ENCODE data around the gene CD163. TPM values are rescaled to one million over a fixed set of nuclear protein-coding genes. Genes with fewer than 3 reads are reported as not detected.

The CD163 gene
- total RNA-seq, 1 experiment from 2014 or later, result not detected

DNA sequence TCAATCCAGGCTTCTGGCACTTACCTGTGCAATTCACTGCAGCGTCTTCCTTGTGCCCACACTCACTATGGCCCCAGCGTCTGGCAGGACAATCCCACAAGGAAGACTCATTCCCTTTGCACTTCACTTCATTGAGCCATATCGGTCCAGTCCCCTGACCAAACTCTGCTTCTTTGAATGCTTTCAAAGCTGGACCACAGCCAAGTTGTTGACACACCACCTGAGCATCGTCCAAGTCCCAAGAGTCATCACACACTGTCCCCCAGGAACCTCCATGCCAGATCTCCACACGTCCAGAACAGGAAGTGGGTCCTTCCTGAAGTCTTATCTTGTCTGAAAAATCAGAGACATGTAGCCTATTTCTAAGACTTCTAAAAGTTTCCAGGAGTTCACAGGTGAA is 20.2 kb downstream of the CD163 start:
- no peak for DNase-seq
- Histone ChIP-seq H4K20me1 (ENCODE audit: insufficient read depth) (no peaks in the 10 kb centered on the region), H2AFZ (no peak overlapping the region), H3K9me3 (ENCODE audit: insufficient read depth, low read depth) (no peaks in the 10 kb centered on the region), H3K27ac (no peak overlapping the region), H3K79me2 (ENCODE audit: low read depth) (no peaks in the 10 kb centered on the region), H3K4me3 (no peak overlapping the region), H3F3A (ENCODE audit: insufficient read depth, low read depth) (no peaks in the 10 kb centered on the region), H3K4me1 (replicated peaks; ENCODE audit: insufficient read depth) (no peaks in the 10 kb centered on the region), H3K36me3 (ENCODE audit: low read depth) (no peaks in the 10 kb centered on the region), H3K27me3 (ENCODE audit: insufficient read depth, low read depth) (no peaks in the 10 kb centered on the region), H3K4me2 (no peak overlapping the region), H3K9me2 (ENCODE audit: insufficient read depth) (no peaks in the 10 kb centered on the region)
- TF ChIP-seq, protein P1, sequence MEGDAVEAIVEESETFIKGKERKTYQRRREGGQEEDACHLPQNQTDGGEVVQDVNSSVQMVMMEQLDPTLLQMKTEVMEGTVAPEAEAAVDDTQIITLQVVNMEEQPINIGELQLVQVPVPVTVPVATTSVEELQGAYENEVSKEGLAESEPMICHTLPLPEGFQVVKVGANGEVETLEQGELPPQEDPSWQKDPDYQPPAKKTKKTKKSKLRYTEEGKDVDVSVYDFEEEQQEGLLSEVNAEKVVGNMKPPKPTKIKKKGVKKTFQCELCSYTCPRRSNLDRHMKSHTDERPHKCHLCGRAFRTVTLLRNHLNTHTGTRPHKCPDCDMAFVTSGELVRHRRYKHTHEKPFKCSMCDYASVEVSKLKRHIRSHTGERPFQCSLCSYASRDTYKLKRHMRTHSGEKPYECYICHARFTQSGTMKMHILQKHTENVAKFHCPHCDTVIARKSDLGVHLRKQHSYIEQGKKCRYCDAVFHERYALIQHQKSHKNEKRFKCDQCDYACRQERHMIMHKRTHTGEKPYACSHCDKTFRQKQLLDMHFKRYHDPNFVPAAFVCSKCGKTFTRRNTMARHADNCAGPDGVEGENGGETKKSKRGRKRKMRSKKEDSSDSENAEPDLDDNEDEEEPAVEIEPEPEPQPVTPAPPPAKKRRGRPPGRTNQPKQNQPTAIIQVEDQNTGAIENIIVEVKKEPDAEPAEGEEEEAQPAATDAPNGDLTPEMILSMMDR (conservative IDR thresholded peaks at IDR 0.05), result no peak
- TF ChIP-seq EZH2 (IDR thresholded peaks at IDR 0.05; ENCODE audit: low read depth), result no peak
- intact Hi-C loops (cut with micrococcal nuclease; ENCODE audit: unreplicated experiment), result no loop called here
- CTCF ChIA-PET, result no interaction called here
- POLR2A ChIA-PET (ENCODE audit: unreplicated experiment), result no interaction called here
- no TSS peak for BruUV-seq (replicated peaks)

DNA sequence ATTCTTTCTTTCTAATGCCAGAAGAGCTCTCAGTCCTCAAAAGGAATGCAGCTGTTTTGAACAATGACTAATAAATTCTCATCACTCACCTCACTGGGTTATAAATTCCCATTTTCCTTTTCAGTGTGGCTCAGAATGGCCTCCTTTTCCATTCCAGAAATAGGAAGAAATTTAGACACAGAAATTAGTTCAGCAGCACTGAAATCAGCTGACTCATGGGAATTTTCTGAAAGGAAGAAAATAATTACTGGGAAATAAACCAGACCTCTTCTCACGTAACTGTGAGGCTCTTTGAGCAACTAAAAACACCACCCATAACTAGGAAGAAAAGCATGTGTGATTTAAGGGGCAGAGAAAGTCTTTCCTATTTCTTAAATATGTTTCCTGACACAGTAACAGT is 23.8 kb downstream of the CD163 start:
- Histone ChIP-seq H3K4me1 (replicated peaks; ENCODE audit: insufficient read depth) (no peaks in the 10 kb centered on the region), H3K4me2 (no peak overlapping the region), H3K9me2 (ENCODE audit: insufficient read depth) (no peaks in the 10 kb centered on the region), H3K36me3 (ENCODE audit: low read depth) (no peaks in the 10 kb centered on the region), H3K27me3 (ENCODE audit: insufficient read depth, low read depth) (no peaks in the 10 kb centered on the region), H2AFZ (no peak overlapping the region), H3F3A (ENCODE audit: insufficient read depth, low read depth) (no peaks in the 10 kb centered on the region), H4K20me1 (ENCODE audit: insufficient read depth) (no peaks in the 10 kb centered on the region), H3K4me3 (no peak overlapping the region), H3K79me2 (ENCODE audit: low read depth) (no peaks in the 10 kb centered on the region), H3K27ac (no peak overlapping the region), H3K9me3 (ENCODE audit: insufficient read depth, low read depth) (no peaks in the 10 kb centered on the region)
- TF ChIP-seq EZH2 (IDR thresholded peaks at IDR 0.05; ENCODE audit: low read depth), result no peak
- BruUV-seq (replicated peaks), result no TSS peak
- intact Hi-C loops (cut with micrococcal nuclease; ENCODE audit: unreplicated experiment), result no loop called here
- ChIA-PET POLR2A (ENCODE audit: unreplicated experiment) (interaction anchor here (0.7 kb wide), 1 partner anchor 93 kb away, joined by 3 read pairs; no protein-coding TSS in a partner anchor), CTCF (no interaction called here)
- no peak for DNase-seq

GRCh38 chr12:7472060-7472459 is 31.5 kb downstream of the CD163 start:
- Histone ChIP-seq H3K79me2 (ENCODE audit: low read depth) (no peaks in the 10 kb centered on the region), H3K4me1 (replicated peaks; ENCODE audit: insufficient read depth) (no peaks in the 10 kb centered on the region), H3K4me2 (no peak overlapping the region), H3F3A (ENCODE audit: insufficient read depth, low read depth) (no peaks in the 10 kb centered on the region), H3K36me3 (ENCODE audit: low read depth) (no peaks in the 10 kb centered on the region), H3K9me2 (ENCODE audit: insufficient read depth) (no peaks in the 10 kb centered on the region), H3K9me3 (ENCODE audit: insufficient read depth, low read depth) (no peaks in the 10 kb centered on the region), H3K27ac (no peak overlapping the region), H2AFZ (no peak overlapping the region), H3K27me3 (ENCODE audit: insufficient read depth, low read depth) (no peaks in the 10 kb centered on the region), H4K20me1 (ENCODE audit: insufficient read depth) (no peaks in the 10 kb centered on the region), H3K4me3 (no peak overlapping the region)
- no peak for TF ChIP-seq EZH2 (IDR thresholded peaks at IDR 0.05; ENCODE audit: low read depth)
- TF ChIP-seq, protein P1 (conservative IDR thresholded peaks at IDR 0.05), result no peak
- intact Hi-C loops (cut with micrococcal nuclease; ENCODE audit: unreplicated experiment), result no loop called here
- POLR2A ChIA-PET (ENCODE audit: unreplicated experiment), result no interaction called here
- CTCF ChIA-PET, result no interaction called here
- no peak for DNase-seq
- BruUV-seq (replicated peaks), result no TSS peak

Measured in PC-9 (cell line).